ENCODE measurements around the gene PHF23.

DNA sequence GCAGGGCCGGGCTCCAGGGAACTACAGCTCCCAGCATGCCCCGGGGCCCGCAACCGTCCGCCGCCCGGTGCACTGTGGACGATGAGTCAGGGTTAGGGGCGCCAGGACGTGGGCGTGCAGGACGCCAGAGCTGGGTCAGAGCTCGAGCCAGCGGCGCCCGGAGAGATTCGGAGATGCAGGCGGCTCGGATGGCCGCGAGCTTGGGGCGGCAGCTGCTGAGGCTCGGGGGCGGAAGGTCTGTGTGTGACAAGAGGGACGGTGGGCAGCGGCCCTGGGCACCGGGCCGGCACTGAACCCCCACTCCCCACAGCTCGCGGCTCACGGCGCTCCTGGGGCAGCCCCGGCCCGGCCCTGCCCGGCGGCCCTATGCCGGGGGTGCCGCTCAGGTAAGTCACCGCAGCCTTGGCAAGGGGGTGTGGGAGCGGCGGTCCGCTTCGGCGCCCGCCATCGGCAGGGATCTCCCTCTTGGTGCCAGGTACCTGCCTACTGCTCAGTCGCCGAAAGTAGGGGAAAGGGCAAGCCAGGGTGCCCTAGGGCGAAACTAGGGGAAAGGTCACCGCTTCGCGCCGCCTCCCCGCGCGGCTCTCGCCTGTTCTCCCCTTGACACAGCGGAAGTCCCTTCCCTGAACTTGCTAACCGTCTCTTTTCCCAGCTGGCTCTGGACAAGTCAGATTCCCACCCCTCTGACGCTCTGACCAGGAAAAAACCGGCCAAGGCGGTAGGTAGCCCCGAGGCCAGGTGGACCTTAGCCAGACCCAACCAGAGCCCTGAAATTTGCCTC is 19.3 kb downstream of the PHF23 start, which contains the start of the genes ACADVL and DLG4:
- TF ChIP-seq CTCF (IDR thresholded peaks at IDR 0.05) (peak in 2 of 3 donors; percentile 12 to 14), EP300 (IDR thresholded peaks at IDR 0.05) (no peak), POLR2A (IDR thresholded peaks at IDR 0.05) (peak; percentile 85)

Data from ovary (tissue), 3 donors.